SJCRH30 (cell line): Measurements from ENCODE around the gene XRCC3. TPM values are rescaled to one million over a fixed set of nuclear protein-coding genes. Genes with fewer than 3 reads are reported as not detected.

Source experiments
- DNase-seq, 2 experiments: peaks; one replicate each; pipeline ENCODE4 v3.0.0-alpha.2; 2015 to 2020
- H3K27ac ChIP-seq: fragments of 250-450 bp; sonication (Bioruptor Pico); 2 replicates; pipeline ENCODE4 v1.5.1; 2020; ENCODE audit warnings: mild to moderate bottlenecking, moderate library complexity
- H3K27me3 ChIP-seq: fragments of 250-450 bp; sonication (Bioruptor Pico); 2 replicates; pipeline ENCODE4 v1.5.1; 2020; ENCODE audit warnings: mild to moderate bottlenecking, moderate library complexity
- H3K36me3 ChIP-seq: fragments of 250-450 bp; sonication (Bioruptor Pico); 2 replicates; pipeline ENCODE4 v1.5.1; 2020; ENCODE audit warnings: mild to moderate bottlenecking, moderate library complexity
- H3K4me1 ChIP-seq: fragments of 250-450 bp; sonication (Bioruptor Pico); 2 replicates; pipeline ENCODE4 v1.5.1; 2020; ENCODE audit warnings: mild to moderate bottlenecking, moderate library complexity
- H3K4me3 ChIP-seq: fragments of 250-450 bp; sonication (Bioruptor Pico); 2 replicates; pipeline ENCODE4 v1.5.1; 2020; ENCODE audit warnings: mild to moderate bottlenecking, moderate library complexity
- H3K9me3 ChIP-seq: fragments of 250-450 bp; sonication (Bioruptor Pico); replicated peaks from 2 replicates; pipeline ENCODE4 v1.5.1; 2020; ENCODE audit warnings: mild to moderate bottlenecking, moderate library complexity
- total RNA-seq: library from RNA; depleted of rRNA; stranded (reverse); fragments of >200 nt; shearing (Covaris generic); gene quantifications from 2 replicates; pipeline ENCODE4 v1.2.3, GENCODE V29; 2014

XRCC3 gene
- total RNA-seq, 1 experiment from 2014 or later: 67.0 TPM

- no peak for DNase-seq
- no peaks in the 10 kb centered on the region for H3K9me3 ChIP-seq
- no peak overlapping the region for H3K27ac ChIP-seq
- no peaks in the 10 kb centered on the region for H3K4me1 ChIP-seq
- H3K36me3 ChIP-seq: peaks cover 26% of the 10 kb centered on the region
- no peak overlapping the region for H3K4me3 ChIP-seq
- H3K27me3 ChIP-seq: no peaks in the 10 kb centered on the region
Measured at GRCh38 chr14:103710771-103711377, 4.4 kb downstream of the XRCC3 start.

- H3K4me1 ChIP-seq: no peaks in the 10 kb centered on the region
- H3K36me3 ChIP-seq: peaks cover 32% of the 10 kb centered on the region
- no peak for DNase-seq
- no peaks in the 10 kb centered on the region for H3K27me3 ChIP-seq
- H3K4me3 ChIP-seq: no peak overlapping the region
- H3K9me3 ChIP-seq: no peaks in the 10 kb centered on the region
- no peak overlapping the region for H3K27ac ChIP-seq
Measured at GRCh38 chr14:103709814-103710213, 5.4 kb downstream of the XRCC3 start.

DNA sequence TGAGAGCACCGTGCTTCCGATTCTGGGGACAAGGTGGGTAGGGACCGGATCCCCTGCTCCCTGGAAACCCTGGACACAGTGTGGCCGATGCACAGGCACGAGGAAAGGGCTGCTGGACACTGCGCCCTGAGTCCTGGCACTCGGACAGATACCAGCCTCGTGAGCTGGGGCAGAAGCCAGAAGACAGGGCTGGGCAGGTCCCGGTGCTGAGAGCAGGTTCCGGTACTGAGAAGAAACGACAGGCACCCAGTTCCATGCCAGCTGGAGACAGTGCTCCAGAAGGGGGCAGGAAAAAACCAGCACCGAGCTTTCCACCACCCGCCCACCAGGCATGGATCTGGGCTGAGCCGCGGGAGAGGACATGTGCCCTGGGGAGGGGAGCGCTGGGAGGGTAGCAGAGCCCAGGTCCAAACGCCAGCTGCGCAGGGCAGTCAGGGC lies 6.5 kb downstream of the XRCC3 start:
- H3K4me1 ChIP-seq: no peaks in the 10 kb centered on the region

DNA sequence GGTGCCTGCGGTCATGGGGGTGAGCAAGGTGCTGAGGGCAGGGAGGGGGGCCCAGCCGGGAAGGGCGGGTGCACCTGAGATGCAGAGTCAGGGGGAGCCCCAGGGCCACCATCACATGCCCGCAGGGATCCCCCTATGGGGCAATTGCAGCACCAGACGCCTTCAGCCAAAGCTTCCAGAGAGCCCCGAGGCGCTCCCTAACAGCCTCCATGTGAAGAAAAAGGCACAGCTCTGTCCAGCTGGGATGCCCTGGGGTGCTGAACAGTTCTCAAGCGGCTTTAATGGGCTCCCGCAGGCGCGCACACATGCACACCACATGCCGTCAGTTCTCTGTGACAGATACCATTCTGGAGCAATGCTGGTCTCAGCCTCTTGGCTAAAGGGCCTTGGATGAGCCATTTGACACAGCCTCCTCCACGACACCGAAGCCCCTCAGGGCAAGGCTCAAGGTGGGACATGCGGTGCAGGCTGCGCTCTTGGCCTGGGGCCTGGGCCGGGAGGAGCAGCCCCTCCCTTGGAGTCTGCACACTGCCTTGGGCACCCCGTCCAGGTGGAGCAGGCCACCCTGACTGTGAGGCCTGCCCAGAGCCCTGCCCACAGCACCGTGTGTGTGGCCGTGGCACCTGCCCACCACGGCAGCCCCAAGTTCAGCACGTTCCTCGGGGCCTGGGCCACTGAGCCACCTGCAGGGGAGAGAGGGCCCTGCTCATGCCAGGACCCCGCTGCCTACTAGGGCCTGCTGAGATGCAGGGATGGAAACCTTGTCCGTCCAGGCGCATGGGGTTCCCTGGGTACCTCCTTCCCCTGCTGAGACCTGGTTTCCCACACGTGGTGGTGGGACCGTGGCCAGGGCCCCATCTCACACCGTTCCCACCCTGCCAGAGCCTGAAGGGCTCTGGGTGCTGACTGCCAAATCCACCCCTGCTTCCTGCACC lies 7.7 kb downstream of the XRCC3 start:
- Histone ChIP-seq H3K9me3 (no peaks in the 10 kb centered on the region), H3K36me3 (peaks cover 45% of the 10 kb centered on the region), H3K4me3 (no peak overlapping the region), H3K4me1 (no peaks in the 10 kb centered on the region), H3K27ac (no peak overlapping the region), H3K27me3 (no peaks in the 10 kb centered on the region)
- DNase-seq: no peak

More for the DNA sequence above, 6.5 kb downstream of the XRCC3 start:
- Histone ChIP-seq H3K9me3 (no peaks in the 10 kb centered on the region), H3K27me3 (no peaks in the 10 kb centered on the region), H3K36me3 (peaks cover 38% of the 10 kb centered on the region), H3K4me3 (no peak overlapping the region), H3K27ac (no peak overlapping the region)
- no peak for DNase-seq

DNA sequence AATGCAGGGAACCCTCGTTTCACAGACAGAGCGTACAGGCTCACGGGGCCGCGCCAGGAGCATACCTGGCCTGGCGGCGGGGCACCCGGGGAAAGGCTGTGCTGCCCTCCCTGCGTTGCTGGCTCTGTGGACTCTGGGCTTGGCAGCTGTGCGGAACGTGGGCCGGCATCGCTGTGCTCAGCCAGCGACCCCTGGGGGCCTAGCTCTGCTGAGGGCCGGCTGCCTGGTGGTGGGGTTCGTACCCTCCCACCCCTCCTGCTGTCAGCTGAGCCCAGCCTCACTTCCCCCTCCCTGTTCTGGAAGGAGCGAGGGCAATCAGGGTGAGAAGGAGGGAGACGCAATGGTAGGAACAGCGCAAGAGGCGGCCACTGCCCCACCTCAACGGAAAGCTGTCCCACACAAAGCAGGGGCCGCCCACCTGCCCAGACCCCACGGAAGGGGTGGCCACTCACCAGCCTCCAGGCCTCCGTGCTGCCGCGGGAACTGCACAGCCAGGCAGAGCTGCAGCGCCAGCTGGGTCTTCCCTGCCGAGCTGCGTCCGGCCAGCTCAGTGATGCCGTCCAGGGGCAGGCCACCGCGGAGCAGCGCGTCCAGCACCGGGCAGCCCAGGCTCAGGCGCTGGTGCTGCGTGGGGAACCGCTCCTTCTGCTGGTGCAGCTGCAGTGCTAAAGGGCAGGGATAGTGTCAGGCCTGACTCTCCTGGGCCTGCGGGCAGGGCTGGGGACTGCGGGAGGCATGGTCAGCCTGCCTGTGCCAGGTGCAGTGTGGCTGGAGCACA lies 8.5 kb downstream of the XRCC3 start:
- DNase-seq: no peak
- Histone ChIP-seq H3K27me3 (no peaks in the 10 kb centered on the region), H3K36me3 (peaks cover 52% of the 10 kb centered on the region), H3K4me1 (no peaks in the 10 kb centered on the region), H3K27ac (no peak overlapping the region), H3K4me3 (no peak overlapping the region), H3K9me3 (no peaks in the 10 kb centered on the region)

GRCh38 chr14:103705504-103706284 lies 9.6 kb downstream of the XRCC3 start:
- Histone ChIP-seq H3K9me3 (no peaks in the 10 kb centered on the region), H3K36me3 (peaks cover 52% of the 10 kb centered on the region), H3K4me3 (no peak overlapping the region), H3K27ac (no peak overlapping the region), H3K4me1 (no peaks in the 10 kb centered on the region), H3K27me3 (no peaks in the 10 kb centered on the region)
- DNase-seq: no peak

DNA sequence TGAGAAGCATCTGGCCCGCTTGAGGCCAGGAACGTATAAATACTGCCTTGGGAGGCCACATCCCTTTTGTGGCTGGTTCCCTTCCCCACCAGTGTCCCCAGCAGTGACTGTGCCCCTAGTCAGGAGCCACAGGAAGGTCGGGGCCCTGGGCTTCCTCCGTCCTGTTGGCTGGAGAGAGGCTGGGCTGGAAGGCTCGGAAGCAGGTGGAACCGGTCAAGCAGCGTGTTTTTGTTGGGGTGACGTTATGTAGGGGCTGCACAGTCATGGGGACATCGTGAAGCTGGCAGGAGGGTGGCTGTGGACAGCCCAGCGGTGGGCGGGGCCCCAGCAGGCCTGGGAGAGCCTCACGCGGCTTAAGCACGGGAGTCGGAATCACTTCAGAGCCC lies 10.1 kb downstream of the XRCC3 start:
- Histone ChIP-seq H3K36me3 (peaks cover 55% of the 10 kb centered on the region), H3K27ac (no peak overlapping the region), H3K27me3 (no peaks in the 10 kb centered on the region), H3K4me3 (no peak overlapping the region), H3K4me1 (no peaks in the 10 kb centered on the region), H3K9me3 (no peaks in the 10 kb centered on the region)
- no peak for DNase-seq

- Histone ChIP-seq H3K9me3 (no peaks in the 10 kb centered on the region), H3K4me1 (no peaks in the 10 kb centered on the region), H3K4me3 (no peak overlapping the region), H3K27me3 (no peaks in the 10 kb centered on the region), H3K27ac (no peak overlapping the region), H3K36me3 (peaks cover 55% of the 10 kb centered on the region)
- no peak for DNase-seq
Measured at GRCh38 chr14:103704708-103705107, 10.5 kb downstream of the XRCC3 start.

GRCh38 chr14:103703433-103704385 lies 11.5 kb downstream of the XRCC3 start:
- Histone ChIP-seq H3K36me3 (peaks cover 58% of the 10 kb centered on the region), H3K27ac (no peak overlapping the region), H3K9me3 (no peaks in the 10 kb centered on the region), H3K27me3 (no peaks in the 10 kb centered on the region), H3K4me1 (no peaks in the 10 kb centered on the region), H3K4me3 (no peak overlapping the region)
- no peak for DNase-seq

- Histone ChIP-seq H3K27ac (no peak overlapping the region), H3K4me3 (no peak overlapping the region), H3K4me1 (peaks cover 3% of the 10 kb centered on the region; the same call in 1 of the 2 replicates), H3K36me3 (peaks cover 58% of the 10 kb centered on the region), H3K27me3 (no peaks in the 10 kb centered on the region), H3K9me3 (no peaks in the 10 kb centered on the region)
- no peak for DNase-seq
Measured at GRCh38 chr14:103702497-103703432, 12.5 kb downstream of the XRCC3 start.

GRCh38 chr14:103702095-103702494 lies 13.2 kb downstream of the XRCC3 start:
- H3K4me1 ChIP-seq: peaks cover 10% of the 10 kb centered on the region
- H3K27ac ChIP-seq: no peak overlapping the region
- peaks cover 60% of the 10 kb centered on the region for H3K36me3 ChIP-seq
- no peaks in the 10 kb centered on the region for H3K9me3 ChIP-seq
- DNase-seq: no peak
- no peak overlapping the region for H3K4me3 ChIP-seq
- H3K27me3 ChIP-seq: no peaks in the 10 kb centered on the region

GRCh38 chr14:103700753-103701490 lies 14.3 kb downstream of the XRCC3 start:
- no peaks in the 10 kb centered on the region for H3K9me3 ChIP-seq
- no peak overlapping the region for H3K27ac ChIP-seq
- no peaks in the 10 kb centered on the region for H3K27me3 ChIP-seq
- peaks cover 55% of the 10 kb centered on the region for H3K36me3 ChIP-seq
- no peak for DNase-seq
- peaks cover 21% of the 10 kb centered on the region for H3K4me1 ChIP-seq
- H3K4me3 ChIP-seq: no peak overlapping the region
